ENCODE results near the gene ADGRG4.
"Not testable (repeated sequence)": the region's sequence is repeated elsewhere in the genome, so short reads cannot be mapped to it uniquely, and the experiment has no call there.

The ADGRG4 gene

GRCh38 chrX:136269921-136270320 lies 30.8 kb upstream of the ADGRG4 start:
- Histone ChIP-seq H3K36me3 (ENCODE audit: insufficient read depth, low read length) (no peaks in the 10 kb centered on the region), H2AFZ (ENCODE audit: low read depth, low read length) (no peak overlapping the region), H3K4me1 (ENCODE audit: insufficient read depth, low read length) (no peaks in the 10 kb centered on the region), H3K9me3 (ENCODE audit: low read length) (no peaks in the 10 kb centered on the region), H3K27me3 (ENCODE audit: insufficient read depth, low read length) (peaks cover 3% of the 10 kb centered on the region), H3K4me3 (ENCODE audit: low read length) (no peak overlapping the region)

- H3K9me3 ChIP-seq (ENCODE audit: low read length), result no peaks in the 10 kb centered on the region
- H3K36me3 ChIP-seq (ENCODE audit: insufficient read depth, low read length), result no peaks in the 10 kb centered on the region
- H3K27me3 ChIP-seq (ENCODE audit: insufficient read depth, low read length), result peaks cover 11% of the 10 kb centered on the region
- H2AFZ ChIP-seq (ENCODE audit: low read depth, low read length), result no peak overlapping the region
- no peak overlapping the region for H3K4me3 ChIP-seq (ENCODE audit: low read length)
- H3K4me1 ChIP-seq (ENCODE audit: insufficient read depth, low read length), result no peaks in the 10 kb centered on the region
Observed at GRCh38 chrX:136271300-136271699, 29.5 kb upstream of the ADGRG4 start.

- Histone ChIP-seq H3K9me3 (ENCODE audit: low read length) (no peaks in the 10 kb centered on the region), H3K4me1 (ENCODE audit: insufficient read depth, low read length) (no peaks in the 10 kb centered on the region), H2AFZ (ENCODE audit: low read depth, low read length) (no peak overlapping the region), H3K4me3 (ENCODE audit: low read length) (no peak overlapping the region), H3K36me3 (ENCODE audit: insufficient read depth, low read length) (no peaks in the 10 kb centered on the region), H3K27me3 (ENCODE audit: insufficient read depth, low read length) (peaks cover 11% of the 10 kb centered on the region)
Observed at GRCh38 chrX:136272325-136272724, 28.4 kb upstream of the ADGRG4 start.

GRCh38 chrX:136273986-136274385 lies 26.8 kb upstream of the ADGRG4 start:
- Histone ChIP-seq H3K27me3 (ENCODE audit: insufficient read depth, low read length) (peaks cover 11% of the 10 kb centered on the region), H3K36me3 (ENCODE audit: insufficient read depth, low read length) (no peaks in the 10 kb centered on the region), H3K4me1 (ENCODE audit: insufficient read depth, low read length) (no peaks in the 10 kb centered on the region), H3K4me3 (ENCODE audit: low read length) (no peak overlapping the region), H2AFZ (ENCODE audit: low read depth, low read length) (no peak overlapping the region), H3K9me3 (ENCODE audit: low read length) (no peaks in the 10 kb centered on the region)

GRCh38 chrX:136275553-136275952 lies 25.2 kb upstream of the ADGRG4 start:
- H3K36me3 ChIP-seq (ENCODE audit: insufficient read depth, low read length), result no peaks in the 10 kb centered on the region

GRCh38 chrX:136286375-136286774 lies 14.4 kb upstream of the ADGRG4 start:
- H3K9me3 ChIP-seq (ENCODE audit: low read length); H3K4me3 ChIP-seq (ENCODE audit: low read length); H2AFZ ChIP-seq (ENCODE audit: low read depth, low read length); H3K4me1 ChIP-seq (ENCODE audit: insufficient read depth, low read length); H3K27me3 ChIP-seq (ENCODE audit: insufficient read depth, low read length); H3K36me3 ChIP-seq (ENCODE audit: insufficient read depth, low read length): not testable (repeated sequence)

More at GRCh38 chrX:136275553-136275952, 25.2 kb upstream of the ADGRG4 start:
- Histone ChIP-seq H3K4me1 (ENCODE audit: insufficient read depth, low read length) (no peaks in the 10 kb centered on the region), H3K4me3 (ENCODE audit: low read length) (no peak overlapping the region), H2AFZ (ENCODE audit: low read depth, low read length) (no peak overlapping the region), H3K27me3 (ENCODE audit: insufficient read depth, low read length) (peaks cover 11% of the 10 kb centered on the region), H3K9me3 (ENCODE audit: low read length) (no peaks in the 10 kb centered on the region)

GRCh38 chrX:136291824-136292223 lies 8.9 kb upstream of the ADGRG4 start:
- Histone ChIP-seq H3K9me3 (ENCODE audit: low read length) (no peaks in the 10 kb centered on the region), H2AFZ (ENCODE audit: low read depth, low read length) (no peak overlapping the region), H3K27me3 (ENCODE audit: insufficient read depth, low read length) (peaks cover 2% of the 10 kb centered on the region), H3K36me3 (ENCODE audit: insufficient read depth, low read length) (no peaks in the 10 kb centered on the region), H3K4me3 (ENCODE audit: low read length) (no peak overlapping the region), H3K4me1 (ENCODE audit: insufficient read depth, low read length) (no peaks in the 10 kb centered on the region)

GRCh38 chrX:136292656-136293055 lies 8.1 kb upstream of the ADGRG4 start:
- H3K27me3 ChIP-seq (ENCODE audit: insufficient read depth, low read length), result peaks cover 2% of the 10 kb centered on the region
- H3K36me3 ChIP-seq (ENCODE audit: insufficient read depth, low read length), result no peaks in the 10 kb centered on the region
- H3K9me3 ChIP-seq (ENCODE audit: low read length), result no peaks in the 10 kb centered on the region
- H3K4me3 ChIP-seq (ENCODE audit: low read length), result no peak overlapping the region
- no peaks in the 10 kb centered on the region for H3K4me1 ChIP-seq (ENCODE audit: insufficient read depth, low read length)
- no peak overlapping the region for H2AFZ ChIP-seq (ENCODE audit: low read depth, low read length)

- Histone ChIP-seq H3K9me3 (ENCODE audit: low read length) (no peaks in the 10 kb centered on the region), H3K4me3 (ENCODE audit: low read length) (no peak overlapping the region), H3K4me1 (ENCODE audit: insufficient read depth, low read length) (no peaks in the 10 kb centered on the region), H3K36me3 (ENCODE audit: insufficient read depth, low read length) (no peaks in the 10 kb centered on the region), H3K27me3 (ENCODE audit: insufficient read depth, low read length) (peaks cover 2% of the 10 kb centered on the region), H2AFZ (ENCODE audit: low read depth, low read length) (no peak overlapping the region)
Observed at GRCh38 chrX:136295380-136295779, 5.4 kb upstream of the ADGRG4 start.

GRCh38 chrX:136303041-136303440 lies 2.3 kb downstream of the ADGRG4 start:
- Histone ChIP-seq H3K4me3 (ENCODE audit: low read length) (no peak overlapping the region), H2AFZ (ENCODE audit: low read depth, low read length) (no peak overlapping the region), H3K9me3 (ENCODE audit: low read length) (no peaks in the 10 kb centered on the region), H3K4me1 (ENCODE audit: insufficient read depth, low read length) (no peaks in the 10 kb centered on the region), H3K27me3 (ENCODE audit: insufficient read depth, low read length) (no peaks in the 10 kb centered on the region), H3K36me3 (ENCODE audit: insufficient read depth, low read length) (no peaks in the 10 kb centered on the region)

GRCh38 chrX:136304493-136304892 lies 3.7 kb downstream of the ADGRG4 start:
- Histone ChIP-seq H3K9me3 (ENCODE audit: low read length) (no peaks in the 10 kb centered on the region), H3K27me3 (ENCODE audit: insufficient read depth, low read length) (no peaks in the 10 kb centered on the region), H3K4me3 (ENCODE audit: low read length) (no peak overlapping the region), H2AFZ (ENCODE audit: low read depth, low read length) (no peak overlapping the region), H3K36me3 (ENCODE audit: insufficient read depth, low read length) (no peaks in the 10 kb centered on the region), H3K4me1 (ENCODE audit: insufficient read depth, low read length) (no peaks in the 10 kb centered on the region)

GRCh38 chrX:136306182-136306581 lies 5.4 kb downstream of the ADGRG4 start:
- no peaks in the 10 kb centered on the region for H3K4me1 ChIP-seq (ENCODE audit: insufficient read depth, low read length)
- H2AFZ ChIP-seq (ENCODE audit: low read depth, low read length), result no peak overlapping the region
- H3K27me3 ChIP-seq (ENCODE audit: insufficient read depth, low read length), result no peaks in the 10 kb centered on the region
- no peaks in the 10 kb centered on the region for H3K9me3 ChIP-seq (ENCODE audit: low read length)
- H3K36me3 ChIP-seq (ENCODE audit: insufficient read depth, low read length), result no peaks in the 10 kb centered on the region
- no peak overlapping the region for H3K4me3 ChIP-seq (ENCODE audit: low read length)

- no peaks in the 10 kb centered on the region for H3K36me3 ChIP-seq (ENCODE audit: insufficient read depth, low read length)
- no peak overlapping the region for H2AFZ ChIP-seq (ENCODE audit: low read depth, low read length)
Observed at GRCh38 chrX:136307471-136307870, 6.7 kb downstream of the ADGRG4 start.

GRCh38 chrX:136310411-136310810 lies 9.6 kb downstream of the ADGRG4 start:
- Histone ChIP-seq H3K9me3 (ENCODE audit: low read length) (no peaks in the 10 kb centered on the region), H3K4me3 (ENCODE audit: low read length) (no peak overlapping the region), H2AFZ (ENCODE audit: low read depth, low read length) (no peak overlapping the region), H3K4me1 (ENCODE audit: insufficient read depth, low read length) (no peaks in the 10 kb centered on the region), H3K27me3 (ENCODE audit: insufficient read depth, low read length) (no peaks in the 10 kb centered on the region), H3K36me3 (ENCODE audit: insufficient read depth, low read length) (no peaks in the 10 kb centered on the region)

More at GRCh38 chrX:136307471-136307870, 6.7 kb downstream of the ADGRG4 start:
- no peaks in the 10 kb centered on the region for H3K4me1 ChIP-seq (ENCODE audit: insufficient read depth, low read length)
- no peaks in the 10 kb centered on the region for H3K27me3 ChIP-seq (ENCODE audit: insufficient read depth, low read length)
- H3K9me3 ChIP-seq (ENCODE audit: low read length), result no peaks in the 10 kb centered on the region
- H3K4me3 ChIP-seq (ENCODE audit: low read length), result no peak overlapping the region

All from neuron (in vitro differentiated cells).